A549 (cell line): ENCODE measurements around the gene ESRRG. TPM values are rescaled to one million over a fixed set of nuclear protein-coding genes. Genes with fewer than 3 reads are reported as not detected.

ENCODE experiments used
- ATAC-seq, 2 experiments: fragments of 200-7000 bp in 1 of 2; fragments of >200 bp in 1 of 2; cut with Nextera tagmentation in 1 of 2; cut with Tn5 transposase in 1 of 2; 3 replicates each; pipeline versions ENCODE4 v1.8.0 to v1.9.1; 2018 to 2020; ENCODE audit warnings: mild to moderate bottlenecking in 1 of 2, moderate library complexity in 1 of 2
- CTCF ChIA-PET: fragments of 300-600 bp; sonication (Branson Sonifier 250); formaldehyde crosslinking; extraction: SDS; loops from one replicate; lab custom pipeline; 2021; ENCODE audit warnings: antibody characterized with exemption, inconsistent platforms; lab: Yijun Ruan, JAX
- POLR2A ChIA-PET: fragments of 350-600 bp; formaldehyde crosslinking; extraction: SDS; loops from one replicate; lab custom pipeline; 2021; ENCODE audit warnings: antibody characterized with exemption, inconsistent platforms; lab: Yijun Ruan, JAX
- DNase-seq, 2 experiments: peaks; one replicate each; pipeline versions ENCODE4 v3.0.0 to v3.0.0-alpha.2; 2011 to 2016; ENCODE audit warnings: low read depth in 1 of 2, low spot score in 1 of 2
- FAIRE-seq: peaks from 2 replicates; lab custom pipeline; 2011; peaks lifted over from hg19 to GRCh38; lab: Jason Lieb, UNC
- H3K27ac ChIP-seq, 2 experiments: fragments of >200 bp; sonication (Bioruptor Twin); formaldehyde crosslinking; 3 replicates each; pipeline ENCODE4 v1.5.1; 2016 to 2017
- H3K4me1 ChIP-seq: fragments of >200 bp; sonication (Bioruptor Twin); formaldehyde crosslinking; 3 replicates; pipeline ENCODE4 v1.6.1; 2016
- H3K4me2 ChIP-seq: fragments of >200 bp; sonication (Bioruptor Twin); formaldehyde crosslinking; 3 replicates; pipeline ENCODE4 v1.6.1; 2016
- H3K4me3 ChIP-seq: fragments of >200 bp; sonication (Bioruptor Twin); formaldehyde crosslinking; 3 replicates; pipeline ENCODE4 v1.5.1; 2016
- H3K9me3 ChIP-seq: fragments of >200 bp; sonication (Bioruptor Twin); formaldehyde crosslinking; 3 replicates; pipeline ENCODE4 v1.6.1; 2016
- BCL3 ChIP-seq: fragments of >200 bp; sonication (Bioruptor Twin); formaldehyde crosslinking; IDR thresholded peaks from 3 replicates; pipeline ENCODE4 v1.6.1; 2016
- CBX8 ChIP-seq: fragments of 200-600 bp; sonication (generic); IDR thresholded peaks from 2 replicates; pipeline ENCODE4 v1.6.1; 2016
- CEBPB ChIP-seq, 2 experiments: fragments of >200 bp in 1 of 2; sonication (Bioruptor Twin) in 1 of 2; formaldehyde crosslinking in 1 of 2; IDR thresholded peaks; 2 replicates each; pipeline ENCODE4 v1.6.1; 2012 to 2016
- CHD2 ChIP-seq: fragments of 150-350 bp; IDR thresholded peaks from 2 replicates; pipeline ENCODE4 v1.6.1; 2014; ENCODE audit warnings: low read length; ENCODE audit not compliant: partially characterized antibody
- CTCF ChIP-seq: fragments of >200 bp; sonication (Bioruptor Twin); formaldehyde crosslinking; IDR thresholded peaks from 3 replicates; pipeline ENCODE4 v1.5.1; 2016
- E2F6 ChIP-seq: IDR thresholded peaks from 2 replicates; pipeline ENCODE4 v1.6.1; 2012; ENCODE audit warnings: low read depth, borderline replicate concordance
- EHMT2 ChIP-seq: fragments of 200-600 bp; sonication (generic); IDR thresholded peaks from 2 replicates; pipeline ENCODE4 v1.6.1; 2016; ENCODE audit warnings: antibody characterized with exemption, low read depth, mild to moderate bottlenecking, moderate library complexity
- FOSB ChIP-seq: fragments of 250-450 bp; sonication (Bioruptor Pico); IDR thresholded peaks from 2 replicates; pipeline ENCODE4 v1.5.0; 2020; ENCODE audit warnings: mild to moderate bottlenecking, moderate library complexity
- FOSL2 ChIP-seq, 2 experiments: fragments of 450-650 bp in 1 of 2; fragments of >200 bp in 1 of 2; sonication (Bioruptor Twin) in 1 of 2; formaldehyde crosslinking; IDR thresholded peaks; 2 replicates each; pipeline versions ENCODE4 v1.5.0 to v1.6.1; 2016 to 2020; ENCODE audit warnings: mild to moderate bottlenecking in 1 of 2, moderate library complexity in 1 of 2
- GATA3 ChIP-seq: IDR thresholded peaks from 2 replicates; pipeline ENCODE4 v1.6.1; 2012; ENCODE audit warnings: borderline replicate concordance
- HES2 ChIP-seq: fragments of >200 bp; sonication (Bioruptor Twin); formaldehyde crosslinking; IDR thresholded peaks from 2 replicates; pipeline ENCODE4 v1.6.1; 2016
- HEYL ChIP-seq: fragments of 250-450 bp; sonication (Bioruptor Pico); IDR thresholded peaks from 2 replicates; pipeline ENCODE4 v1.8.0; 2021; ENCODE audit warnings: mild to moderate bottlenecking, moderate library complexity
- HOXA7 ChIP-seq: fragments of 250-450 bp; sonication (Bioruptor Pico); IDR thresholded peaks from 2 replicates; pipeline ENCODE4 v1.5.0; 2020; ENCODE audit warnings: mild to moderate bottlenecking, moderate library complexity
- JUN ChIP-seq, 2 experiments: fragments of >200 bp; sonication (Bioruptor Twin); formaldehyde crosslinking; IDR thresholded peaks; 2 replicates in 1 of 2; 3 replicates in 1 of 2; pipeline ENCODE4 v1.6.1; 2016 to 2017
- MAX ChIP-seq: IDR thresholded peaks from 2 replicates; pipeline ENCODE4 v1.6.1; 2012
- MYC ChIP-seq: IDR thresholded peaks from 2 replicates; pipeline ENCODE4 v1.6.1; 2012; ENCODE audit warnings: mild to moderate bottlenecking, inconsistent platforms, low read length, improper control_type of control experiment, borderline replicate concordance
- NFE2L2 ChIP-seq: fragments of 150-350 bp; conservative IDR thresholded peaks from 2 replicates; pipeline ENCODE4 v1.6.1; 2014; ENCODE audit warnings: low read length
- POLR2A ChIP-seq: IDR thresholded peaks from 2 replicates; pipeline ENCODE4 v1.6.1; 2012; ENCODE audit warnings: mild to moderate bottlenecking, low read length
- RAD21 ChIP-seq, 2 experiments: fragments of >200 bp in 1 of 2; sonication (Bioruptor Twin) in 1 of 2; formaldehyde crosslinking in 1 of 2; IDR thresholded peaks in 1 of 2; conservative IDR thresholded peaks in 1 of 2; 2 replicates in 1 of 2; 3 replicates in 1 of 2; pipeline ENCODE4 v1.6.1; 2012 to 2018; ENCODE audit warnings: inconsistent platforms in 1 of 2
- RARB ChIP-seq: fragments of 250-450 bp; sonication (Bioruptor Pico); IDR thresholded peaks from 2 replicates; pipeline ENCODE4 v1.8.0; 2021; ENCODE audit warnings: mild to moderate bottlenecking, moderate library complexity
- SREBF2 ChIP-seq: fragments of 450-650 bp; IDR thresholded peaks from 2 replicates; pipeline ENCODE4 v1.6.1; 2014; ENCODE audit warnings: mild to moderate bottlenecking, moderate library complexity
- TP53 ChIP-seq: fragments of 250-450 bp; sonication (Bioruptor Pico); IDR thresholded peaks from 2 replicates; pipeline ENCODE4 v1.5.0; 2021; ENCODE audit warnings: mild to moderate bottlenecking, moderate library complexity
- USF2 ChIP-seq: fragments of 450-650 bp; IDR thresholded peaks from 2 replicates; pipeline ENCODE4 v1.6.1; 2014; ENCODE audit warnings: antibody characterized with exemption
- ZC3H11A ChIP-seq: fragments of 450-650 bp; IDR thresholded peaks from 2 replicates; pipeline ENCODE4 v1.6.1; 2014; ENCODE audit warnings: antibody characterized with exemption, mild to moderate bottlenecking
- ZFP36 ChIP-seq: fragments of 450-650 bp; IDR thresholded peaks from 2 replicates; pipeline ENCODE4 v1.6.1; 2014; ENCODE audit warnings: borderline replicate concordance; ENCODE audit not compliant: partially characterized antibody
- WGBS: methylation state at CpG from one replicate; pipeline ENCODE4 v1.1.6; 2017; ENCODE audit errors: missing lambda C conversion rate; 5-methylcytosine and 5-hydroxymethylcytosine counted together
- polyA plus RNA-seq, 4 experiments: library from polyadenylated mRNA; depleted of rRNA in 3 of 4; stranded (reverse); fragments of >200 nt; fragmentation: RNase III in 1 of 4; extraction: RNeasy Plus Mini Kit Qiagen cat#74134 plus additional on column Dnase treatment in 1 of 4; gene quantifications; 2 replicates in 3 of 4; 3 replicates in 1 of 4; pipeline ENCODE4 v1.2.3, GENCODE V29; 2011 to 2017

Gene ESRRG
- polyA plus RNA-seq, 2 of the 4 experiments (the other 2 are of a cell fraction) = 0.09 TPM; not detected in 1

- Histone ChIP-seq H3K9me3 (no peaks in the 10 kb centered on the region), H3K4me3 (no peak overlapping the region), H3K4me2 (no peak overlapping the region), H3K27ac (no peak overlapping the region), H3K4me1 (no peaks in the 10 kb centered on the region)
- CTCF ChIA-PET = no interaction called here
- POLR2A ChIA-PET = no interaction called here
- 53% methylated on average over 4 of the region's 4 CpGs for WGBS
- TF ChIP-seq GATA3 = no peak
- TF ChIP-seq RAD21 (conservative IDR thresholded peaks at IDR 0.05 in 1 of 2, IDR thresholded peaks at IDR 0.05 in 1 of 2) = no peak
- TF ChIP-seq FOSL2 (IDR thresholded peaks at IDR 0.05) = no peak
- TF ChIP-seq FOSL2 (CRISPR knock-in tag; IDR thresholded peaks at IDR 0.05) = peak; percentile 40
- TF ChIP-seq, all 56 proteins: peak for 1
- DNase-seq (no peak), FAIRE-seq (no peak), ATAC-seq (no peak)
Measured at GRCh38 chr1:216700779-216701178, 22.4 kb downstream of the ESRRG start.

- ChIA-PET POLR2A (no interaction called here), CTCF (no interaction called here)
- no peaks in the 10 kb centered on the region for H3K9me3 ChIP-seq
- H3K27ac ChIP-seq = no peak overlapping the region
- TF ChIP-seq GATA3 (no peak), E2F6 (no peak), MYC (no peak), RAD21 (conservative IDR thresholded peaks at IDR 0.05 in 1 of 2, IDR thresholded peaks at IDR 0.05 in 1 of 2) (no peak), ZC3H11A (no peak), HEYL (no peak), BCL3 (no peak), TP53 (CRISPR knock-in tag) (no peak), HOXA7 (CRISPR knock-in tag) (no peak), MAX (no peak), CBX8 (no peak), HES2 (no peak), USF2 (no peak), JUN (IDR thresholded peaks at IDR 0.05) (no peak)
- no peaks in the 10 kb centered on the region for H3K4me1 ChIP-seq
- H3K4me2 ChIP-seq = no peak overlapping the region
- no peak overlapping the region for H3K4me3 ChIP-seq
- FAIRE-seq (no peak), ATAC-seq (no peak), DNase-seq (no peak)
- 37% methylated on average over 3 of the region's 3 CpGs for WGBS
Measured at GRCh38 chr1:216691710-216692109, 31.5 kb downstream of the ESRRG start.

- CTCF ChIA-PET = no interaction called here
- POLR2A ChIA-PET = no interaction called here
- 41% methylated on average over 1 of the region's 1 CpG for WGBS
- no peak for DNase-seq
- Histone ChIP-seq H3K4me1 (no peaks in the 10 kb centered on the region), H3K4me2 (no peak overlapping the region), H3K4me3 (no peak overlapping the region), H3K27ac (no peak overlapping the region), H3K9me3 (no peaks in the 10 kb centered on the region)
- no peak for FAIRE-seq
- no peak for ATAC-seq
- TF ChIP-seq POLR2A (no peak), NFE2L2 (no peak), SREBF2 (no peak), JUN (IDR thresholded peaks at IDR 0.05) (no peak), BCL3 (no peak), CEBPB (IDR thresholded peaks at IDR 0.05) (no peak), CTCF (no peak), HES2 (no peak), ZFP36 (no peak), EHMT2 (no peak), MYC (no peak), FOSB (CRISPR knock-in tag) (no peak), RAD21 (conservative IDR thresholded peaks at IDR 0.05 in 1 of 2, IDR thresholded peaks at IDR 0.05 in 1 of 2) (no peak), CHD2 (no peak), RARB (CRISPR knock-in tag) (no peak)
Measured at GRCh38 chr1:216690603-216691002, 32.6 kb downstream of the ESRRG start.
